AG09319 (cell line): ENCODE results near the gene UPF3A.

ENCODE experiments used
- DNase-seq: peaks from one replicate; pipeline ENCODE4 v3.0.0-alpha.2; 2010; ENCODE audit warnings: low read depth; ENCODE audit errors: extremely low read depth
- TF ChIP-seq, protein P1 (sequence below): IDR thresholded peaks from 2 replicates; pipeline ENCODE4 v1.5.1; 2011; ENCODE audit warnings: low read depth, mild to moderate bottlenecking, inconsistent platforms, low read length, moderate library complexity

The UPF3A gene, protein sequence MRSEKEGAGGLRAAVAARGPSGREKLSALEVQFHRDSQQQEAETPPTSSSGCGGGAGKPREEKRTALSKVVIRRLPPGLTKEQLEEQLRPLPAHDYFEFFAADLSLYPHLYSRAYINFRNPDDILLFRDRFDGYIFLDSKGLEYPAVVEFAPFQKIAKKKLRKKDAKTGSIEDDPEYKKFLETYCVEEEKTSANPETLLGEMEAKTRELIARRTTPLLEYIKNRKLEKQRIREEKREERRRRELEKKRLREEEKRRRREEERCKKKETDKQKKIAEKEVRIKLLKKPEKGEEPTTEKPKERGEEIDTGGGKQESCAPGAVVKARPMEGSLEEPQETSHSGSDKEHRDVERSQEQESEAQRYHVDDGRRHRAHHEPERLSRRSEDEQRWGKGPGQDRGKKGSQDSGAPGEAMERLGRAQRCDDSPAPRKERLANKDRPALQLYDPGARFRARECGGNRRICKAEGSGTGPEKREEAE

DNA sequence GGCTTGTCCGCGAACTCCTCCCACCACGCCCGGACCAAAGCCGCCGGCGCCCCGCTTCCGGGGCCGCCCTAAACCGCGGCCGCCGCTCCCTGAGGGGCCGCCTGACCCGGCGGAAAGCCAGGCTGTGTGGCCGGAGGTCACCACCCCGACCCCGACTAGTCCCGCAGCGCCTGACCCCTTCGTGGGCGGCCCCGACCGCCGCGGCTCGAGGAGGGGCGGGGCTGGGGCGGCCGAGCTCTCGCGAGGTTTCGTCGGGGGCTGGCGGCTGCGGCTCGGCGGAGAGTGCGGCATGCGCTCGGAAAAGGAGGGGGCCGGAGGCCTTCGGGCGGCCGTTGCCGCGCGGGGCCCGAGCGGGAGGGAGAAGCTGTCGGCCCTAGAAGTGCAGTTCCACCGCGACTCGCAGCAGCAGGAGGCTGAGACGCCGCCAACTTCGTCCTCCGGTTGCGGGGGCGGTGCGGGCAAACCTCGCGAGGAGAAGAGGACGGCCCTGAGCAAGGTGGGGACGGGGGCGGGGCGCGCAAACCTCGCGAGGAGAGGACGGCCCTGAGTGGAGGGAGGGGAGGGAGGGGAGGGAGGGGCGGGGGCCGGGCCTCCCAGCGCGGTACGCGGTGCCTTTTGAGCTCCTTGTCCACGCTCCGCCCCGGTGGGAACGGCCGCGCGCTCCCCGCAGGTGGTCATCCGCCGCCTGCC is at the start of gene UPF3A:
UPF3A (plus strand) TSS at position 251 of the 690 bp plus-strand sequence; CDS start at position 290, 39 bp downstream.
- TF ChIP-seq, protein P1, sequence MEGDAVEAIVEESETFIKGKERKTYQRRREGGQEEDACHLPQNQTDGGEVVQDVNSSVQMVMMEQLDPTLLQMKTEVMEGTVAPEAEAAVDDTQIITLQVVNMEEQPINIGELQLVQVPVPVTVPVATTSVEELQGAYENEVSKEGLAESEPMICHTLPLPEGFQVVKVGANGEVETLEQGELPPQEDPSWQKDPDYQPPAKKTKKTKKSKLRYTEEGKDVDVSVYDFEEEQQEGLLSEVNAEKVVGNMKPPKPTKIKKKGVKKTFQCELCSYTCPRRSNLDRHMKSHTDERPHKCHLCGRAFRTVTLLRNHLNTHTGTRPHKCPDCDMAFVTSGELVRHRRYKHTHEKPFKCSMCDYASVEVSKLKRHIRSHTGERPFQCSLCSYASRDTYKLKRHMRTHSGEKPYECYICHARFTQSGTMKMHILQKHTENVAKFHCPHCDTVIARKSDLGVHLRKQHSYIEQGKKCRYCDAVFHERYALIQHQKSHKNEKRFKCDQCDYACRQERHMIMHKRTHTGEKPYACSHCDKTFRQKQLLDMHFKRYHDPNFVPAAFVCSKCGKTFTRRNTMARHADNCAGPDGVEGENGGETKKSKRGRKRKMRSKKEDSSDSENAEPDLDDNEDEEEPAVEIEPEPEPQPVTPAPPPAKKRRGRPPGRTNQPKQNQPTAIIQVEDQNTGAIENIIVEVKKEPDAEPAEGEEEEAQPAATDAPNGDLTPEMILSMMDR, result no peak
- peak; percentile 84 for DNase-seq

DNA sequence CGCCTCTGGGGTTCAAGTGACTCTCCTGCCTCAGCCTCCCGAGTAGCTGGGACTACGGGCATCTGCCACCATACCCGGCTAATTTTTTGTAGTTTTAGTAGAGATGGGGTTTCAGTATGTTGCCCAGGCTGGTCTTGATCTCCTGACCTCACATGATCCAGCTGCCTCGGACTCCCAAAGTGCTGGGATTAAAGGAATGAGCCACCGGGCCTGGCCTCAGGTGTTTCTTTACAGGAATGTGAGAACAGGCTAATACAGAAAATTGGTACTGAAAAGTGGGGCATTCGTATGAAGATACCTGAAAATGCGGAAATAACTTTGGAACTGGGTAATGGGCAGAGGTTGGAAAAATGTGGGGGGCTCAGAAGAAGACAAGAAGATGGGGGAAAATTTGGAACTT is 49.5 kb upstream of the UPF3A start:
- TF ChIP-seq, protein P1, result no peak
- DNase-seq, result no peak

DNA sequence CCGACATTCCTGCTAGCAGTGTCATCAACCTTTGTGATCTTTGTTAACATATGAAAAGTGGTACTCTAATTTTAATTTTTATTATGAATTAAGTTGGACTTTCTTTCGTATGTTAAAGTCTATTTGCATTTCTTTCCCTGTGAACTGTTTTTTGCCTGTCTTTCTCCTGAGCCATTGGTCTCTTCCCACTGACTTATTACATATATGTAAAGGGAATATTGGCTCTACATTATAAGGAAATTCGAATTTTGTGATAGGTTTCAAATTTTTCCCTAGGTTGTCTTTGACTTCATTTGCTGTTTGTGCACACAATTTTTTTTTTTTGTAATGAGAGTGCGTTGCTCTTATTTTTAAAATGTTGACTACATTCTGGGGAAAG is 47.1 kb upstream of the UPF3A start:
- TF ChIP-seq, protein P1, result no peak
- no peak for DNase-seq

DNA sequence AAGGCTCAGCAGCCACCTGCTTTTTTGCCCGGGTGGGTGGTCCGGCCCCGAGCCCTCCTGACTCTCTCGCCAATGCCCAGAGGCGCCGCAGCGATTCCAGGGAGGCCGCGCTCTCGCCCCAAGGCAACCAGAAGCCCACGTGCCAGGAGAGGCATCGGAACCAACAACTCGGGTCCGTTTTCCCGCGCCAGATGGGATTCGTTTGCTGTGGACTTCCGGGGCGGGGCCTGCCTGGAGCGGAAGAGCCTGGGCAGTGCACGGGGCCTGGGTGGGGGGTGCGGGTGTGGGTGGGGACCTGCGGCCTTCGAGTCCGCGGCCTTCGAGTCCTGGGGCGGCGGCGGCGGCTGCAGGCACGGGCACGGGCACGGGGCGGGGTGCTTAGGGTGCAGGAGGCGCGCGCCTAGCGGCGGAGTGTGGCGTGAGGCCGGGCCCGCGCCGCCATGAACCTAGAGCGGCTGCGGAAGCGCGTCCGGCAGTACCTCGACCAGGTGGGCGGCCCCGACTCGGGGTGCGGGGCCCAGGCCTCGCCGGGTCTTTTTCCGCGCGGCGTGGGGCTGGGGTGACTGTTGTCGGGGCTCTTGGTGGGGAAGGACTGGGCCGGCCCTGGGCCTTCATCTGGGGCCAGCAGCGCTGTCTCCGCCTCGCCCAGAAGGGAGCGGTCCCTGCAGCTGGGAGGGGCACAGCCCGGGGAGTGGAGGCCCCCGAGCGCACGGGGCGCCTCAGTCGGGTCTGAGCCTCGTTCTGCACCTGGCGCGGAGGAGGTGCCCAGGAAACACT is 46.6 kb upstream of the UPF3A start, which contains the start of gene CDC16:
CDC16 (plus strand) TSS at position 253 of the 777 bp plus-strand sequence; CDS start at position 441, 188 bp downstream.
- peak; percentile 67 for DNase-seq
- TF ChIP-seq, protein P1, result no peak

DNA sequence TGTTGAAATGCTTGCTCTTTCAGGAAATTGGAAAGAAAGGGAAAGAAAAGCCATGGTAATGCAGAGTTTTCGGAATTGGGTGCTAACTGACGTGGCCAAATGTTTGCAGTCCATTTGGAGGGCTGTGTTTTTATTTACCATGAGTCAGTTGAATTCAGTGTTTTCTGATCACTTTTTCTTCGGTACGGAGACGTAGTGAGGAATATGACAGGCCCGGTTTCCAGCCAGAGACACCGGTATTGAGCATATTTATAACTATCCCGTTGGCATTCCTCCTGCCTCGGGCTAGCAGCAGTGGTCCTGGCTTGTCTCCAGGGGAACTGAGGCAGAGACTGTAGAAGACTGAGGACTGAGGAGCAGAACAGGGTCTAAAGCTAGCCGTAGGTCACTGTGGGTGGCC is 45.7 kb upstream of the UPF3A start:
- DNase-seq, result no peak
- TF ChIP-seq, protein P1, result no peak

DNA sequence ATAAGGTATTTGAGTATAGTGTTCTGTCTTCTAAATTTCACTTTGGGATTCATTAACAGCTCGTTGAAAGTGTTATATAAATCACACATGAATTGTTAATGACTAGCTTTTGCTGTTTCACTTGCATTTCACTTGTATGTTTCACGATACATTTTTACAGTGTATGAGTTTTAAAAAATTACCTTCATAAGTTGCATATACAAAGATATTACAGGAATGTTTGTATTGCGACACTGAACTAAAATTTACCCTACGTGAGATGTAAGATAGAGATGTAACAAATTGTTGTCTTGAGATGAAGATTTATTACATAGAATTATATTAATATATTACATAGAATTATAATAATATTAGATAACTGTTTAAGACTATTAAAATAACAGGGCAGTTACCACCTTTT is 45.2 kb upstream of the UPF3A start:
- DNase-seq, result no peak
- TF ChIP-seq, protein P1, result no peak
